ENCODE measurements around the gene TMIE. TPM values are rescaled to one million over a fixed set of nuclear protein-coding genes. Genes with fewer than 3 reads are reported as not detected.

Gene TMIE
- total RNA-seq, 1 experiment from 2014 or later: 0.59 TPM

DNA sequence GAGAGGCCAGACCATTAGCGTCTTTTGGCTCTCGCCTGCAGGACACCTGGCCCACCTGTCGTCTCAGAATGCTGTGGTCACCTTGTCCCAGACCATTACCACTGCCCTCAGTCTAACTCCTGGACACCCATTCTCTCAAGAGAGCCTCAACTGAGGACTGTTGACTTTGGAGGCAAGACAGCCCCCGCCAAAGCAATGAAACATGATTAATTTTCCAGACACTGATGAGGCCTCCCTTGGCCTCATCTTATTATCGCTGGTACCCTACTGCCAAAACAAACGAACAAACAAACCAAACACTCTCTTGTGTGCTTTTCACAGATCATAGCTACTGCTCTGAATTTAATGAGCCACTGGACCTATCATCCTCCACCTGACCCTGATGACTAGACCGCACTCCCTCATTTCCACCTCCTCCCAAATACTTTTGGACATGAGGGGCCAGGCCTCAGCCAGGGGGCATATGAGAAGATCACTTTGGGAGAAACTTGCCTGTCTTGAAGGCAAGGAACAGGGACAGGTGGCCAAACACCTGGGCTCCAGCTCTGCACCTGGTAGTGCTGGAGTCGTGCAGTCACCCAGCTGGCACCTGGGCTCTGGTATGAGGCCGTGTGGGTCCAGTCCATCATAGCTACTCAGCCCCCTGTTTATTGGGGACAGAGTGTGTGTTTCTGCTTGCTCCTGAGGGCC, 35.3 kb upstream of the TMIE start:
- H3K36me3 ChIP-seq (replicated peaks; ENCODE audit: control insufficient read depth, insufficient read depth, low read length): no peaks in the 10 kb centered on the region
- H3K27me3 ChIP-seq (ENCODE audit: control insufficient read depth, insufficient read depth, low read length): no peaks in the 10 kb centered on the region
- no peak overlapping the region for H3K4me3 ChIP-seq (ENCODE audit: insufficient read depth, low read depth, low read length)
- DNase-seq: peak; percentile 15

DNA sequence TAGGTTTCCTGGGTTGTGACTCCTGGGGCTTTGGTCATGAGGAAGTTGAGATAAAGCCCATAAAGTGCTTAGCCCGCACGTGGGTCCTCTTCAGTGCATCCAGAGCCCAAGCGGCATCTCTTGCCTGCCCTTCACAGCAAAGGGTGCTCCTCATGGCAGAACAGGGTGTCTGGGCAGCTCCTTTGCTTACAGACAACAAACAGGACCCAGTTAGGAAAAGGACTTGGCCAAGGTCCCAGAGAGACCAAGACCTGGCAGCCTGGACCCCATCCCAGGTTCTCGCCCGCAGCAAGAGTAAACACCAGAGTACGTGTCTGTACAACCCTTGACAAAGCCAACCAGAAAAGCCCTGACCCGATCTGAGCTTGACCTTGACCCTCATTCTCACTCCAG, 34.7 kb upstream of the TMIE start:
- Histone ChIP-seq H3K27me3 (ENCODE audit: control insufficient read depth, insufficient read depth, low read length) (no peaks in the 10 kb centered on the region), H3K36me3 (replicated peaks; ENCODE audit: control insufficient read depth, insufficient read depth, low read length) (no peaks in the 10 kb centered on the region), H3K4me3 (ENCODE audit: insufficient read depth, low read depth, low read length) (no peak overlapping the region)
- DNase-seq: peak; percentile 22

DNA sequence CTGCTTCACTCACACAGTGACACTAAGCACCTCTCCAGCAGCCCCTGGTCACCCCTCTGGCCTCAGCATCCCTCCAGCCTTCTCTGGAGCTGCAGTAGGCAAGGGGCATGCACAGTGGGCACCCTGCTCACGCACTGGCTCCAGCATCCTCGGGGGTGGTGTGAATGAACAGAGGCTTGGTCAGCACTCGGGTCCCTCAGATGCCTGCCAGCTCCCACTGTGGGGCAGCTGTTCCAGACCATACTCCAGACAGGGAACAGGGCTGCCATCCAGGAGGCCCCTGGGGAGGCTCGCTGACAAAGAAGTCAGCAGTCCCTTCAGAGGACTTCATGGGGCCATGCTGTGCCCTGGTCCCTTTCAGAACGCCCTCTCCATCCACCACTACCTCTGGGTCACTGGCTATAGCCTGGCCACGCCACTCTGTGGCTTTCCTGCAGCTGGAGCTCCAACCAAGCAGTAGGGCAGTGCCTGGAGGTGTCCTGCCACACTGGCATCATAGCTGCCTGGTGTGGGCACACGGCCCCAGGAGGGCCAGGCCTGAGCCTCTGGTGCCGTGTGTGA, 34.1 kb upstream of the TMIE start:
- peak; percentile 46 for DNase-seq
- H3K27me3 ChIP-seq (ENCODE audit: control insufficient read depth, insufficient read depth, low read length): no peaks in the 10 kb centered on the region
- no peaks in the 10 kb centered on the region for H3K36me3 ChIP-seq (replicated peaks; ENCODE audit: control insufficient read depth, insufficient read depth, low read length)
- H3K4me3 ChIP-seq (ENCODE audit: insufficient read depth, low read depth, low read length): no peak overlapping the region

DNA sequence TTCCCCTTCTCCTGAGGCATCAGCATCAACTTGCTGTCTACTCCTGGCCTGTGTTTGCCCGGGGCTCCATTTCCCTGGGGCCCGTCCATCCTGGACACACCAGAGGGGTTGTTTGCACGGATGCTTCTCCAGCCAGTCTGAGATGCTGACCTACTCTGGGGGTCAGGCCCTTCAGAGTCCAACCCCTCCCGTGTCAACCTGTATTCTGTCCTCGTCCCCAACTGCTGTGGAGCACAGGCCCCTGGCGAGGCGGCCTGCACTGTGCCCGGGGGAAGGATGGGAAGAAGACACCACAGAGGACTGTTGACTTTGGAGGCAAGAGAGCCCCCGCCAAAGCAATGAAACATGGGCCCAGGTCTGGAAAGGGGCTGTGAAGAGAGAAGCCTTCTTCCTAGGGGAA, 33.5 kb upstream of the TMIE start:
- Histone ChIP-seq H3K27me3 (ENCODE audit: control insufficient read depth, insufficient read depth, low read length) (no peaks in the 10 kb centered on the region), H3K4me3 (ENCODE audit: insufficient read depth, low read depth, low read length) (no peak overlapping the region), H3K36me3 (replicated peaks; ENCODE audit: control insufficient read depth, insufficient read depth, low read length) (no peaks in the 10 kb centered on the region)
- DNase-seq: peak; percentile 25

DNA sequence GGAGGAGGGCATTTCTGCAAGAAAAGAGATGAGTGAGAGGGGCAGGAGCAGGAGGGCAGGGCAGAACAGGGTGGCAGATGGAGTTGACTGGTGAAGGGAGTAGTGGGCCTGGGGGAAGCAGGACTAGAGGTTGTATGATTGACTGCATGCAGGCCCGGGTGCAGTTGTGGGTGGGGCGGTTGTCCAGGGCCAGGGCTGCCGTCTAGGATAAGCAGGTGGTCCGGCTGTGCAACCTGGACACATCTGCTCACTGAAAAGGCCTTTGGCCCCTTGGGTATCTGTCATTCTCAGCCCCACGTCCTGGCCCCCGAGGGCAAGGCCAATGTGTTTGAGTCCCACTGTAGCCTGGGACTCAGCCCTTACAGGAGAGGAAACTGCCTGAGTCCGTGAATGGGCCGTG, 33.1 kb upstream of the TMIE start:
- Histone ChIP-seq H3K4me3 (ENCODE audit: insufficient read depth, low read depth, low read length) (no peak overlapping the region), H3K36me3 (replicated peaks; ENCODE audit: control insufficient read depth, insufficient read depth, low read length) (no peaks in the 10 kb centered on the region), H3K27me3 (ENCODE audit: control insufficient read depth, insufficient read depth, low read length) (no peaks in the 10 kb centered on the region)
- DNase-seq: peak; percentile 37

DNA sequence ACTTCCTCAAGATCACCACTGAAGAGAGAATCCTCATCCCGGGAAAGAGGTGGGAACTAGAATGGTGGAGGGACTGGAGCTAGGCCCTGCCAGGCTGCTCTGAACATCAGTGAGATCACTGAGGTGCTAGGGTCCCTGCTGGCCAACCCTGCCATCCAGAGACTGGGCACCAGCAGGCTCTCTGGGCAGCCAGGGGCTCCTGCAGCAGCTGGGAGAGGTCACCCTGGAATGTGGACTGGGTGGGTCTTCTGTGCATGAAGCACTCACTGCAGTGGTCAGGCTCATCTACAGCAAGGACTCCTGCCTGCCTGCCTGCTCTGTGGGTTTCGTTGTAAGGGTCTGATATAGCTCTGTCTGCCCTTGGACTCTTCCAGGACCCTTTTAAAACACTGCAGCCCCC, 32.6 kb upstream of the TMIE start:
- no peak overlapping the region for H3K4me3 ChIP-seq (ENCODE audit: insufficient read depth, low read depth, low read length)
- H3K27me3 ChIP-seq (ENCODE audit: control insufficient read depth, insufficient read depth, low read length): no peaks in the 10 kb centered on the region
- no peaks in the 10 kb centered on the region for H3K36me3 ChIP-seq (replicated peaks; ENCODE audit: control insufficient read depth, insufficient read depth, low read length)
- peak; percentile 33 for DNase-seq

DNA sequence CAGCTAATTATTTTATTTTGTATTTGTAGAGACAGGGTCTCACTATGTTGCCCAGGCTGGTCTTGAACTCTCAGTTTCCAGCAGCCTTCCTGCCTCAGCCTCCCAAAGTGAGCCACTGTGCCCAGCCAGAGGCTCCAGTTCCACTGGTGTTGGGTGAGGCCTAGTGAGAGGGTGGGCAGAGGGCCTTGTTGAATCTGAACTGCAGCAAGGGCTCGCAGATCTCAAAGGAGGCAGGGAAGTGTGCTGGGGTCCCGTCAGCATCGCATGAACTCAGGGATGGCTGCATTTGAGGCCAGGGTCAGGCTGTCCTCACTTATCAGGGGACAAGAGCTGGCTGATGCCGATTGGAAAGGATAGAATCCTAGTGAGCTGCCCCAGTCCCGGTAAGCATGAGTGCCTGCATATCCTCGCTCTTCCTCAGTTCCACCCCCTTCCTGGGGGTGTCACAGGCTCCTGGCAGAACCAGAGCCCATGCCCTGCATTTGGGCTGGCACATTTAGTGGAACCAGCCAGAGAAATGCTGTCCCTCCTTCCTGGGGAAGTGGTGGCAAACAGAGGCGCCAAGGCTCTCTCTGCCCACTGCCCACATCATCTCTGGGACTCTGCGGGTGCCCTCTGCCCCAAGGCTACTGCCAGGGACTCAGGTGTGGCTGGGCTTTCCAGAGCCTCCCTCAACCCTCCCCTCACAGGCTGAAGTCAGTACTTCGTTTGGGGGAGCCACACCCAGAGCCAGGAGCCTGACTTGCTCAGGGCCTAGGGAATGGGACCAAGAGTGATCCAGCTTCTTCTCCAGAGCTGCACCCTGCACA, 31.8 kb upstream of the TMIE start:
- peak; percentile 32 for DNase-seq
- no peak overlapping the region for H3K4me3 ChIP-seq (ENCODE audit: insufficient read depth, low read depth, low read length)
- no peaks in the 10 kb centered on the region for H3K27me3 ChIP-seq (ENCODE audit: control insufficient read depth, insufficient read depth, low read length)
- H3K36me3 ChIP-seq (replicated peaks; ENCODE audit: control insufficient read depth, insufficient read depth, low read length): no peaks in the 10 kb centered on the region

DNA sequence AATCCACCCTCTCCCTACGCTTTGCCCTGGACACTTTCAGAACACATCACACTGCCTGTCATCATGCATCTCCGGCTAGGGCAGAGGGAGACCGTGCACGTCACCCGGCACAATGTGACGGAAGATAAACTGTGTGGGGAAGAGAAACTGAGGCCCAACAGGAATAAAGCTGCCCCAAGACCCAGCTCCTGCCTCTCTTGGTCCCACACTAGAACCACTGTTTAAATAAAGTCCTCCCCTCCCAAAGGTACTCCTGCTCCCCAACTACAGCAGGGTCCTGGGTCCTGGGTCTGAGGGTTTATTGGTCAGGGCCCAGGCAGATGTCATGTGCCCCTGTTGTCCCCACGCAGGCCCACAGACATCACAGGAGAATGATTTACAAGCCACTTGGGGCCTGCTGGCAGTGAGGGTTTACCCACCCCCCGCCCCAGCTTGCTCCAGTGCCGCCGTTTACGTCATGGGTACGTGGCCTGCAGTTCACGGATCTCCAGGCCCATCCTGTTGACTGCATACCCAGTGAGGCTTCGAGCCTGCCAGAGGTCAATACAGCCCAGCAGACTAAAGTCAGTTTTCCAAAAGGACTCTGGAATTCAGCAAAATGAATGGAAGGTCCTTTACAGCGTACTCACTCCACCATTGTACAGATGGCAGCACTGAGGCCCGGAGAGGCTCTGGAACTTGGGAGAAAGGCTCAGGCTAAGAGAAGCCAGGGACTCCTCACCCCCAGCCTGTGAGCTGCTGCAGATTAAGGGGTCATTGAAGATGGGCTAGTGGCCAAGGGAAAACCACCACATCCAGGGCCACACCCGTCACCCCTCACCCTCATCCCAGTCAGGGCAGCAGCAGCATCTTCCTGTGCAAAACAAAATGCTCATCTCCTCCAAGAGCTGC, 30.9 kb upstream of the TMIE start:
- no peaks in the 10 kb centered on the region for H3K36me3 ChIP-seq (replicated peaks; ENCODE audit: control insufficient read depth, insufficient read depth, low read length)
- DNase-seq: peak; percentile 36
- H3K4me3 ChIP-seq (ENCODE audit: insufficient read depth, low read depth, low read length): no peak overlapping the region
- no peaks in the 10 kb centered on the region for H3K27me3 ChIP-seq (ENCODE audit: control insufficient read depth, insufficient read depth, low read length)

DNA sequence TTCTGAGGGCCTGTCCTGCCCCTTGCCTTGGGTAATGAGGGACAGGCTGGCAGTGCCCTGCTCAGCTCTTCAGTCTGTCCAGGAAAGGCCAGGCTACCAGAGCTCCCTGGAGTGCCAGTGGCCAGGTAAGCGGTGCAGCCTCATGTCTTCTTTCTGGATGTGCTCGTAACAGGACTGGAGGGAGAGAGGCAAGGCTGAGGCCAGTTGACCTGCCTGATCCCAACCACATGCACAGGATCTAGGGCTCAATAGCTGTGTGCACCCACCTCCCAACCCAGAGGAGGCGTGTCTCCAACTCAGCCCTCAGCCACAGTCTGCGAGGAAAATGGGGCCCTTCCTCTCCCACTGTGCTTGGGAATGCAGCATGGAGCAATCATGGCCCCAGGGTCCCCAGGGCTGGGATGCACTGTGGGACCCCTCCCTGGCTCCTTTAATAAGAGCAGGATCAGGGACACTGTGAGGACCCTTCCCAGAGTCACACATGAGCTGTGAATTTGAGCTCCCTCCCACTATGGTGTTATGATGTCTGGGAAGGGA, 30.2 kb upstream of the TMIE start:
- H3K27me3 ChIP-seq (ENCODE audit: control insufficient read depth, insufficient read depth, low read length): no peaks in the 10 kb centered on the region
- H3K36me3 ChIP-seq (replicated peaks; ENCODE audit: control insufficient read depth, insufficient read depth, low read length): no peaks in the 10 kb centered on the region
- peak; percentile 37 for DNase-seq
- no peak overlapping the region for H3K4me3 ChIP-seq (ENCODE audit: insufficient read depth, low read depth, low read length)

DNA sequence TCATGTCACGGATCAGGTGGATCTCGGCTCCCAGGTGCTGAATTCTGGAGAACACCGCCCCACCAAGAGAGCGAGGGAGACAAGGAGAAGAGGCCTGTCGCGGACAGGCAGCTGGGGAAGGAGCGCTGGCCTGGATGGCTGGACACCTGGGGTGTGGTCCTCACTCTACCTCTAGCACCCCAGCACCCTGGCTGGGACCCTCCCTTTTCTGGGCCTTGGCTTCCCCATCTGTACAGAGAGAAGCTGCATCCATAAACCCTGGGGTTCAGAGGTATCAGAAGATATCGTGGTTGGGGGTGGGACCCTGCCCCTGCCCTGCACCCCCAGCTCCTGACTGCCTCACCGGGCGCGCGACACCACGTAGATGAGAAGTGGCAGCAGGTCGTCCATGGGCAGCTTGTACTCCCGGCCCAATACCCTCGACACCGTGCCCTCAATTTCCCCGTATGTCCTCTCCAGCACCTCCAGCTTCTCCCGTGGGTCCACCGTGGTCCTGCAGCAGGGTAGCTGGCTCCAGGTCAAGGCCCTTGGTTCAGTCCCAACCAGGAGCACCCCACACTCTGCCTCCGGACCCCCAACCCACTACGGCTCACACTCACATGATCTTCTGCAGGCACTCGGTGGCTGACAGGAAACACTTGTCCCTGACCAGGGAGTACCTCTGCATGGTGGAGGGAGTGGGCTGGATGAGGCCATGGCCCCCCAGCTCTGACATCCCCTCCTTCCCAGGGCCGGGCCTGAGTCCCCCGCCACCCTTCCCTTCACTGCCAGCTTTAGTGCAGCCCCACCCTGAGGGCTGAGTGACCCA, 29.4 kb upstream of the TMIE start:
- H3K4me3 ChIP-seq (ENCODE audit: insufficient read depth, low read depth, low read length): no peak overlapping the region
- no peaks in the 10 kb centered on the region for H3K27me3 ChIP-seq (ENCODE audit: control insufficient read depth, insufficient read depth, low read length)
- no peaks in the 10 kb centered on the region for H3K36me3 ChIP-seq (replicated peaks; ENCODE audit: control insufficient read depth, insufficient read depth, low read length)
- DNase-seq: peak; percentile 29

DNA sequence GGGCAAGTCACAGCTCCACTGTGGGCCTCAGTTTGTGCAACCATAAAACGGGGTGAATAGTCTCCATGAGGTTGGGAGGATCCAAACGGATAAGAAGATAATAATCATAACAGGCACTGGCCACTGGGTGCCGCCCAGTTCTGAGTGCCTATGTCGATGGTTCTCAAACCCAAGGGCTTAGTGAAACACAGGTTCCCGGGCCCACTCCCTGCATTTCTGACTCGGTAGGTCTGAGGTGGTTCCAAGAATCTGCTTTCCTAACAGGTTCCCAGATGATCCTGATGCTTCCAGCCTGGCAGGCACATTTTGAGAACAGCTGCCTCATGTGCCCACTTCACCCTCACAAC, 28.9 kb upstream of the TMIE start:
- H3K36me3 ChIP-seq (replicated peaks; ENCODE audit: control insufficient read depth, insufficient read depth, low read length): no peaks in the 10 kb centered on the region
- DNase-seq: peak; percentile 30
- no peaks in the 10 kb centered on the region for H3K27me3 ChIP-seq (ENCODE audit: control insufficient read depth, insufficient read depth, low read length)
- H3K4me3 ChIP-seq (ENCODE audit: insufficient read depth, low read depth, low read length): no peak overlapping the region

DNA sequence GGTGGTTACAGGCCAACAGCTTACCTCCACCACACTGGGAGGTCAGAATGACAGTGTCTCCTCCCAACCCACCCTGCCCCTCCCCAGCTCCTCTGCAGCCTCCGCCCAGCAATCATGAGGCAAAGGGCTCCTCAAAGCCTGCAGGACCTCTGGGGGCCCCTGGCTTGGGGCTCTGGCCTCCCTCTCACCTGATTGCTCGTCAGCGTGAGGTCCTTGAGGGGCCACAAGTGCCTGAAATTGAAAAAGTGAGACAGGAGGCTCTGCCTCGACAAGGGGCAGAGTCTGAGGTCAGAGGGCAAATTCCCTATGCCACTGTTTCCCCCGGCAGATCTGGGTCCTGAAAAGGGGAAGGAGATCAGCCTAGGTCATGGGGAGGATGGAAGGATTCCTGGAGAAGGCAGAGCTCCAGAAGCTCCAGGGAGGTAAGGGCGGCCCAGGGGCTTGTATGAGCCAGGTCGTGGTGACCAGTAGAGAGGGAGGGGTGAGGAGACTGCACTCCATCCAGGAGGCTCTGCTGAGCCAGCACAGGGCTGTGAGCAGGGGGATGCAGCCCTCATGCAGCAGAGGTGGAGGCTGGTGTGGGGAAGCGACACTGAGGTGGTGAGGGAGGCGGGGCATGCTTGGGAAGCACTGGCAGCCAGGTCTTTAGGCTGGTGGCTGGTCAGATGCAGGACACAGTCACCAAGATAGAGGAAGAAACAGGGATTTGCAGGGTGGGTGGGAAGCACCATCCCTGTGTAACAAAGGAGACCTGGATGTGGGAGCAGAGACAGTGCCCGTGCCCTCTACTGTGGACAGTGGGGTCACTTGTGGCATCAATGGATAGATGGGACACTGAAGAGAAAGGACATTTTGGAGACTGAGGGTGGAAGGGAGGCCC, 27.8 kb upstream of the TMIE start:
- Histone ChIP-seq H3K36me3 (replicated peaks; ENCODE audit: control insufficient read depth, insufficient read depth, low read length) (no peaks in the 10 kb centered on the region), H3K4me3 (ENCODE audit: insufficient read depth, low read depth, low read length) (no peak overlapping the region), H3K27me3 (ENCODE audit: control insufficient read depth, insufficient read depth, low read length) (no peaks in the 10 kb centered on the region)
- DNase-seq: peak; percentile 51

Data from H7 (cell line).